ENCODE results near the gene KLHL30.
"Not testable (repeated sequence)": the region's sequence is repeated elsewhere in the genome, so short reads cannot be mapped to it uniquely, and the experiment has no call there.

The KLHL30 gene

GRCh38 chr2:238165288-238165921, 26.9 kb downstream of the KLHL30 start:
- no peak for DNase-seq

- no peak for DNase-seq
Measured at GRCh38 chr2:238166391-238167343, 28.2 kb downstream of the KLHL30 start.

GRCh38 chr2:238167344-238167715, 28.9 kb downstream of the KLHL30 start:
- no peak for DNase-seq

- DNase-seq = no peak
Measured at GRCh38 chr2:238167761-238168160, 29.3 kb downstream of the KLHL30 start.

GRCh38 chr2:238168196-238169047, 30.0 kb downstream of the KLHL30 start:
- no peak for DNase-seq

- no peak for DNase-seq
Measured at GRCh38 chr2:238169048-238169707, 30.7 kb downstream of the KLHL30 start.

- DNase-seq = no peak
Measured at GRCh38 chr2:238169708-238170251, 31.3 kb downstream of the KLHL30 start.

- DNase-seq = no peak
Measured at GRCh38 chr2:238170386-238171071, 32.1 kb downstream of the KLHL30 start.

- DNase-seq = not testable (repeated sequence)
Measured at GRCh38 chr2:238171072-238171431, 32.6 kb downstream of the KLHL30 start.

- DNase-seq = no peak
Measured at GRCh38 chr2:238171575-238172187, 33.2 kb downstream of the KLHL30 start.

GRCh38 chr2:238172439-238172838, 34.0 kb downstream of the KLHL30 start:
- DNase-seq = no peak

GRCh38 chr2:238173692-238174091, 35.2 kb downstream of the KLHL30 start:
- DNase-seq = no peak

- no peak for DNase-seq
Measured at GRCh38 chr2:238174291-238174690, 35.8 kb downstream of the KLHL30 start.

GRCh38 chr2:238174701-238175100, 36.2 kb downstream of the KLHL30 start:
- DNase-seq = peak; percentile 61

- DNase-seq = no peak
Measured at GRCh38 chr2:238176613-238177012, 38.1 kb downstream of the KLHL30 start.

- DNase-seq = no peak
Measured at GRCh38 chr2:238180554-238180953, 42.1 kb downstream of the KLHL30 start.

- DNase-seq = no peak
Measured at GRCh38 chr2:238182362-238182761, 43.9 kb downstream of the KLHL30 start.

- DNase-seq = no peak
Measured at GRCh38 chr2:238183821-238184220, 45.4 kb downstream of the KLHL30 start.

- no peak for DNase-seq
Measured at GRCh38 chr2:238187618-238188548, 49.4 kb downstream of the KLHL30 start.

GRCh38 chr2:238190445-238190844, 52.0 kb downstream of the KLHL30 start:
- DNase-seq = no peak
